ENCODE data around the gene CSF2.
"Not testable (repeated sequence)": the region's sequence is repeated elsewhere in the genome, so short reads cannot be mapped to it uniquely, and the experiment has no call there.

CSF2 gene

DNA sequence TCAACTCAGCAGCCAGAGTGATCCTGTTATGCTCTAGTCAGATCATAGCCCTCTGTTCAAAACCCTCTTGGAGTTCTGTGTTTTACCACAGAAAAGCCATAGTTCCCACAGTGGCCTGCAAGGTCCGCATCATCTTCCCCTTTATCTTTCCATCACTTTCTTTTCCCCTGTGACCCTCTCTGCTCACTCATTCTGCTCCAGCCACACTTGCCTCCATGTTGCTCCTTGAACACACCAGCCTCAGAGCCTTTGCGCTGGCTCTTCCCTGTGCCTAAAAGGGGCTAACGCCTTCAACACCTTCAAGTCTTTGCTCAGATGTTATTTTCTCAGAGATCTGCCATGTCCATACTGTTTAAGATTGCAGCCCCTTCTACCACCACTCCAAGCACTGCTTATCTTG, 26.3 kb downstream of the CSF2 start:
- no peak for DNase-seq
- intact Hi-C loops (cut with DNase I), result no loop called here

DNA sequence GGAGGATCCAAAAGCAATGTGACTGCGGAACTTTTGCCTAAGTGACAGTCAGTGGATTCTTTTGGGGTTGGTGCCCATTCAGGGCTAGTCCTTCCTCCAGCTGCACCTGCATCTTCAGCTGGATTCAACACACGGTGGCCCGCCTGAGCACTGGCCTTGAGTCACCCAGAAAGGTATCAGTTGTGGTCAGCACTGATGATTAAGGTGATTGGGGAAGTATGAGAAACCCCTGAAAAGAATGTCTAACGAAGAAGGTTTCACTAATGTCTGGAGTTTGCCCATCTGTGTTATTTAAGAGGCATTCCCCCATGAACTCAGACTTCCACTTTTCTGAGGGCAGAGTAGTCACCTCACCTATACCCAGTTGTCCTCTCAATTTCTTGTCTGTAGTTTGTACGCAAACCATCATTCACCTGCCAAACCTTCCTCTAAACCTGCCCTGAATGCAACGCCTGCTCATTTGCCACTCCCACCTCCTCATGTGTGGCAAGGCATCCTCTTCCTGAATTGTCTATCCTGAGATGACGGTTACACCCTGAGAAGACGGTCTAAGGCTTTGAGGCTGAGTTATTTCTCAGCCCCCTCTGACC, 27.2 kb downstream of the CSF2 start:
- no peak for DNase-seq
- intact Hi-C loops (cut with DNase I), result no loop called here

GRCh38 chr5:132101385-132101880, 27.8 kb downstream of the CSF2 start:
- intact Hi-C loops (cut with DNase I), result no loop called here
- DNase-seq, result peak in 1 of 42 donors; percentile 16

DNA sequence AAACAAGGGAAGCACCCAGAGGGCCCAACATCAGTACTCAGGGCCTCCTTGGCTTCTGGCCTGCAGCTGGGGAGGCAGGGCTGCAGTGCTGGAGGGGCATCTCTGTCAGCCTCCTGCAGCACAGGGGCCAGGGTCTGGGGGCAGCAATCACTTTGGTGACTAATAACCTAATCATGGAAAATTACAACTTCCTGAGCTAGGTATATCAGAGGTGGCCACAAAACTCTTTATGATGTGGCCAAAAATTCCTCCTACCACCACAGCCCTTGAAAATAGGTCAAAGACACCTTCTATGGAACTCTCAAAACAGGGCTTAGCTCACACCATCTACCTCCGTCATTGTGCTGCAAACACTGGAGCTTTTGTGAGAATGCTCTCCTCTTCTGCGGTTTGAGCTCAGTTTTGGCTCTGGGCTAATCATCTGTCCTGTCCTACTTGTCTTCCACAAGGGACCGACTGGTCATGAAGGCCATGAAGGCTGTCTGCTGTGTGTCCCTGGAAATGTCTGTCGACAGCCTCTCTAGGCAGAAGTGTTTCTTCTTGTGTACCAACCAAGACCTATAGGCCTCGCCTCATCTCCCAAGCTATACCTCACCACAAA, 28.6 kb downstream of the CSF2 start:
- DNase-seq, result peak in 1 of 42 donors; percentile 6
- intact Hi-C loops (cut with DNase I), result no loop called here

GRCh38 chr5:132102944-132103331, 29.3 kb downstream of the CSF2 start:
- DNase-seq, result no peak
- intact Hi-C loops (cut with DNase I), result no loop called here

- intact Hi-C loops (cut with DNase I), result no loop called here
- peak in 7 of 42 donors; percentile 11 to 51 (median 22) for DNase-seq
Measured at GRCh38 chr5:132103332-132103951, 29.9 kb downstream of the CSF2 start.

DNA sequence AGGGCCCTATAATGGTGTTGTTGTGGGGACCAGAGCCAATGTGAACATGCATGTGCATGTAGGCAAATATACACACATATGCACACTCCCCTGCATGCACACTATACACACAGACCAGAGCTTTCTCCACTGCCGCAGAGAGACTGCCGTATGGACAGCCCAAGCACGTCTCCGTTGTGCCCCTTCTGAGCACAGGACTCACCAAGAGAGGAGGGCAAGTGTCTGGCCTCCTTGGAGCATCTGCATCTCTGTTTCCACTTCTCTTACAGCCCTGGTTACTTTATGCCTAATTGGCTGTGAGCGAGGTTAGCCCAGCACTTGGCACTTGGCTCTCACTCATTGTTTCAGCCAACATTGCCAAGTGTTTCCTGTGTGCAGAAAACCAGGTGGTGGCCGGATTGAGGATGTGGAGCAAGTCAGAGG, 30.4 kb downstream of the CSF2 start:
- intact Hi-C loops (cut with DNase I), result no loop called here
- no peak for DNase-seq

- intact Hi-C loops (cut with DNase I), result no loop called here
- no peak for DNase-seq
Measured at GRCh38 chr5:132104556-132104955, 31.0 kb downstream of the CSF2 start.

DNA sequence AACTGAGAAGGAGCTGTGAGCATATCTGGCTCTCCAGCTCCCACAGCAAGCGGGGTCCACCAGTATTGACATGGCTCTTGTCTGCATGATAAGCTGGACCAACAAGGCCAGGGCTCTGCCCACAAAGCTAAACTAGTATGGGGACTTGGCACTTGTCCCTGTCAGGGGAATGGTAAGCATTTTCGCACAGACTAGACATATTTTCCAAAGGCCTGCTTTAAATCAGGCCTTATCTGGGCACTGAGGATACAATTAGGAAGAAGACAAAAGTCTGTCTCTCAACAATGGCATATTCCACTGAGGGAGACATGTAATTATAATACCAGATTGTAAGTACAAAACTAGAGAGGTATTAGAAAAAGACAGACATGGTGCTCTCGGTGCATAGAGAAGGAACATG, 32.1 kb downstream of the CSF2 start:
- intact Hi-C loops (cut with DNase I), result no loop called here
- DNase-seq, result no peak

DNA sequence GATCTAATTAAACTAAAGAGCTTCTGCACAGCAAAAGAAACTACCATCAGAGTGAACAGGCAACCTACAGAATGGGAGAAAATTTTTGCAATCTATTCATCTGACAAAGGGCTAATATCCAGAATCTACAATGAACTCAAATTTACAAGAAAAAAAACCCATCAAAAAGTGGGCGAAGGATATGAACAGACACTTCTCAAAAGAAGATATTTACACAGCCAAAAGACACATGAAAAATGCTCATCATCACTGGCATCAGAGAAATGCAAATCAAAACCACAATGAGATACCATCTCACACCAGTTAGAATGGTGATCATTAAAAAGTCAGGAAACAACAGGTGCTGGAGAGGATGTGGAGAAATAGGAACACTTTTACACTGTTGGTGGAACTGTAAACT, 34.9 kb downstream of the CSF2 start:
- intact Hi-C loops (cut with DNase I); DNase-seq: not testable (repeated sequence)

- intact Hi-C loops (cut with DNase I); DNase-seq: not testable (repeated sequence)
Measured at GRCh38 chr5:132108957-132109356, 35.4 kb downstream of the CSF2 start.

DNA sequence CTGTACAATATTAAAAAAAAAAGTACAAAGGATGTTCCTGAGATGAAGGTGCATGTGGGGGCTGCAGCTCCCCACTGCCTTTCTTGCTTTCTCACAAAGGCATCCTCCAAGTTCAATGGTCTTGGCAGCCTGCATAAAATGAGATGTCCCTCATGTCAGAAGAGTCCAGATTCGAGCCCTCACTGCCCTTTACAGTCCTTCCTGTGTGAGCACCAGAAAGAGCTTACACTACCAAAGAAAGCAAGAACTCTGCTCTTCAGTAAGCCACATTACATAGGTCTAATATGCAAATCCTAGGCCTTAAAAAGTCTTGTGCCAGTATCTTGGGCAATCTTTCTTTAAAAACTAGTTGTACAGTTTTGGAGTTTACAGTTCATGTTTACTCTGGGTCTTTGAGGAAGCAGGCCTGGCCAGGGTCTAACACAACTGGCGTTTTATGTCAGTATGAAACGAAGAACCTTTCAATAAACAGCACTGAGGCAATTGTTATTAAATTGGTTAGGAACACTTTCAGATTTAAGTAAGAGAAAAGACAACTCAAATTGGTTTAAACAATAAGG, 36.0 kb downstream of the CSF2 start:
- no peak for DNase-seq
- intact Hi-C loops (cut with DNase I), result no loop called here

DNA sequence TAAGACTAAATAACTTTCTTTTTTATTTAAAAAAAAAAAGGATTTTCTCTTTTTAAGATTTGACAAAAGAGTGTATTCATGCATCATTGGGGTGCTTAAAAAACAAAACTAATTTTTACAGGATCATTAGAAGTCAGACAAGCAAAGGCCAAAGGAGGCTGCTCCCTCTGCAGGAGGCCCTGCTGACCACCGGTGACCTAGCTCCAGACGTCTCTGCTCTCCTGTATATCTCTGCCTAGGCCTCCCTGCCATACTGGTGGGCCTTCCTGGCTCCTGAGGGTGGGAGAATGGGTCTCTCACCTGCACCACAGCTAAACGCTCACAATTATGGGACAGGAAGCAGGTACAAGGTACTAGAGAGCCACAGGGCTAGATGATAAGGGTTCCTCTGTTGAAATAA, 36.6 kb downstream of the CSF2 start:
- no peak for DNase-seq

GRCh38 chr5:132110930-132111329, 37.3 kb downstream of the CSF2 start:
- intact Hi-C loops (cut with DNase I), result no loop called here
- no peak for DNase-seq

More for the DNA sequence above, 36.6 kb downstream of the CSF2 start:
- intact Hi-C loops (cut with DNase I), result no loop called here

DNA sequence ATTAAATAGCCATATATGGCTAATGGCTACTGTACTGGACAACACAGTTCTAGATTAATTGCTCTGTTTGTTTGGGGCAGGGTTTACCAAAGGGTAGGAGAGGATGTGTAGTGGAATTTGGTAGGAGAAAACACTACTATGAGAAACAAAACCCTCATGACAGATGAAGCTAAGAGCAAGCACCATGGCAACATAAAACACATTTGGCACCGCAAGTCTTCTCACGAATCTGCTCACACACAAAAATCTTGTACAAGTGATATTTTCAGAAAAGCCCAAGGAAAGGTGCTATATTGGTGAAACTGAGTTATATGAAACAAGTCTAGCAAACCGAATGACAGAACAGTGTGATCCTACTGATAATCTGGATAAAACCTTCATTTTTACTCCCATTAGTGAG, 38.5 kb downstream of the CSF2 start:
- intact Hi-C loops (cut with DNase I), result no loop called here
- no peak for DNase-seq

GRCh38 chr5:132114150-132115121, 40.8 kb downstream of the CSF2 start:
- no peak for DNase-seq
- intact Hi-C loops (cut with DNase I), result no loop called here

GRCh38 chr5:132115375-132115774, 41.8 kb downstream of the CSF2 start:
- DNase-seq, result no peak
- intact Hi-C loops (cut with DNase I), result no loop called here

DNA sequence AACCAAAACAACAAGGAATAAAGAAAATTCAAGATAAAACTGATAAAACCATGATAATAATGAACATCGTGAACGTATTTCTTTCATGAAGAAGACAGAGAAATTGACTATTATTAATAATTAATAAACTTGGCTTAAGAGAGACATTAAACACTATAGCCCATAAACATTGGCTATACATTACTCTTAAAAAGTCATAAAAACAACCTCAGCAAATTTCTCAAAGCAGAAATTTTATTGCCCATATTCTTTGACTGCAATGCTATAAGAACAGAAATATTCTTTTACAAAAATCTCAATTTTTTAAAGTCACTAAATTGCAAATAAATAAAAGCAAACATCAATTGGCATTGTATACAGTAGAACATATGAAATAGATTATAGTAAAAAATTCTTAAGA, 42.5 kb downstream of the CSF2 start:
- intact Hi-C loops (cut with DNase I), result no loop called here
- DNase-seq, result no peak

DNA sequence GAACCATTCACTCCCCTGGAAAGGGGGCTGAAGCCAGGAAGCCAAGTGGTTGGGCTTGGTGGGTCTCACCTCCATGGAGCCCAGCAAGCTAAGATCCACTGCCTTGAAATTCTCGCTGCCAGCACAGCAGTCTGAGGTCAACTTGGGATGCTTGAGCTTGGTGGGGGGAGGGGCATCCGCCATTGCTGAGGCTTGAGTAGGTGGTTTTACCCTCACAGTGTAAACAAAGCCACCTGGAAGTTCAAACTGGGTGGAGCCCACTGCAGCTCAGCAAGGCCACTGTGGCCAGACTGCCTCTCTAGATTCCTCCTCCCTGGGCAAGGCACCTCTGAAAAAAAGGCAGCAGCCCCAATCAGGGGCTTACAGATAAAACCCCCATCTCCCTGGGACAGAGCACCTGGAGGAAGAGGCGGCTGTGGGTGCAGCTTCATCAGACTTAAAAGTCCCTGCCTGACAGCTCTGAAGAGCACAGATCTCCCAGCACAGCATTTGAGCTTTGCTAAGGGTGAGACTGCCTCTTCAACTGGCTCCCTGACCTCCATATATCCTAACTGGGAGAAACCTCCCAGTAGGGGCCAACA, 43.4 kb downstream of the CSF2 start:
- intact Hi-C loops (cut with DNase I); DNase-seq: not testable (repeated sequence)
